GM19240 (cell line): ENCODE results near the gene OR52N2.

Experiments used
- DNase-seq: peaks from one replicate; pipeline ENCODE4 v3.0.0; 2011; ENCODE audit warnings: low spot score; ENCODE audit not compliant: insufficient read length

The OR52N2 gene

DNA sequence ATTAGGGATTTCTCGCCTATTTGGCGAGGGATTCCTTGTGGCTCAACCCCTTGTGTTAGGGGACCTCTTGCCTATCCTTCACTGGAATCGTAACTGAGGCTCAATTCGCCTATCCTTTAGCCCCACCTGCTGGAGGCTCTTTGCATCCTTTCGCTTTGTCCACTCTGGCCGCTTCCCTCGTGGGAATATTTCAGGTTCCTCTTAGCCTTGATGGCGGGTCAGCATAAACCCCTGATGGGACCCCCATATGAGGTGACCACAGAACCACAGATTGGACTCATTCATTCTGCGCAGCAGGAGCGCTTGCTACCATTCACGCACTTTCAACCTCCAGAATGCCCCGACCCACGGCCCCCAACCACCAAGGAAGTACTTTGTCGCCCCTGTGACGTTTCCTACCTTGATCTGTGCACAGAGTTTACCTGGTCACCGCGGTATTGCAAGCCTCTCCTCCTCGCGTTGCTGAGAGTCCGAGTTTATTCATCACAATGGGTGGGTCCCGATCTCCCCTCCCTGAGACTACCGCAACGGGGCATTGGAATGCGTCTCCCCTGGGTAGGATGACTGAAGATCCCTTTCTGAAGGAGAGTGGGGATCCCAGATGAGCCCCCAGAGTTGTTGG, at the start of gene OR52N2:
TSS of gene OR52N2 (plus strand) at position 425 of the 622 bp plus-strand sequence. CDS start 11,412 bp downstream, outside the sequence.
- DNase-seq = peak; percentile 3

DNA sequence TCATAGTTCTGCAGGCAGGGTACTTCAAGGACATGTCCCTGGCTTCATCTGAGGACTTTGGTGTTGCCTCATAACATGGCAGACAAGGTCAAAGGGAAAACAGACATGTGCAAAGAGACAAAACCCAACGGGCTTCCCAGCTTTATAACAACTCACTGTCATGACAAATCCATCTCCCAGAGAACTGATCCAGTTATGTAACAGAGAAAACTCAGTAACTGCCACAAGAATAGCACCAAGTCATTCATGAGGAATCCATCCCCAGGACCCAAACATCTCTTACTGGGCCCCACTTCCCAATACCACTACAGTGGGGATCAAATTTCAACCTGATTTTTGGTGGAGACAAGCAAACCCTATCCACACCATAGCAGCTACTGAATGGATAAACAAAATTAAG, 41.7 kb upstream of the OR52N2 start:
- no peak for DNase-seq

DNA sequence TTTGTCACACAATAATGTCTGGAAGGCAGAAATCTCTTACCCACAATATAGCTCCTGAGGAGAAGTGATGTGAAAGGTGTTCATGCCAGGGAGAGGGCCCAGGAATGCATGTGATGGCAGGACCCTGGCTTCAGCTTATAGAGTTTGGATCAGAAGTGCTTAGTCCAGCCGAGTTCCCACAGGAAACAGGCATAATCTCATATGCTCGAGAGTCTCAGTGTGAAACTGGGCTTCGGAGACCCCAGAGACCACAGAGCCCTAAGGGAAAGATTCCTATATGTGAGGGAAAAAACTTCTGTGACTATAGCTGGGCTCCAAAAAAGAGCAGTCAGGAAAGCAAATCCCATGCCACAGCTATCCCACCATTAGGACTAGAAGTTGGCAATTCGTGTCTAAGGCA, 25.5 kb upstream of the OR52N2 start, which contains the start of gene OR52N5:
TSS of gene OR52N5 (minus strand) at position 101 of the 400 bp plus-strand sequence. CDS start 4,721 bp downstream, outside the sequence.
- DNase-seq = no peak

DNA sequence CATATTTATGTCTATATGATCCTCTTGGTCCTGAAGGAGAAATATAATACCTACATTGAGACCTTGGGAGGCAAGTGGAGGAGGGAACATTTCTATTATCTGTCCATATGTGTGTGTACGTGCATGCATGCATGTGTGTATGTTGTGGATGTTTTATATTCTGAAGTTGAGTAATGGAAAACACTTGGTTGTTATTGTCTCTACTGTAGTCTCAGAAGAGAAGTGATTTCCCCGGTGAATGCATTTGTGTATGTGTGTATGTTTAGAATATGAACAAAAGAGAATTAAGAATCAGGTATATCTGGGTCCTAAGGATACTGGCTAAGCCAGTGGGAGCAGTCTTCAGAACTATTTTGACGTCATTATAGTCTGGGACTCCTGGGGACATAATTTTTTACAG, 17.6 kb upstream of the OR52N2 start, which contains the start of gene OR52N1:
TSS of gene OR52N1 (minus strand) at position 101 of the 400 bp plus-strand sequence. CDS start 2,449 bp downstream, outside the sequence.
- no peak for DNase-seq

DNA sequence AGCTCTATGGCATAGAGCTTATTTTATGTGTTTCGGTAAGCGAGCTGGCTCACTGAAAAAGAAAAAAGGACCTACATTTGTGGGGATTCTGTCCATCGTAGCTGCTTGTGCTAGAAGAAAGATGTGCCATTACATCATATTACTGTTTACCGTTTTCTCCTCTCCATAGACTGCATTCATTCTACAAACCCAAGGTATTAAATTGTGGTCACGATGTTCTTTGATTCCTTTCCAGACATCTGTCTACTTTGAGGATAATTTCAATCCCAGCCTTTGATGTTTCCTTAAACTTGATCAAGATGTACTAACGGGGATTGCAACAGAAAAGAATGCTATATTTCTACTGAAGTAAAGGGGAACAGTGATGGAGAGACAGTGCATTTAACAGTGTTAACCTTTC, 12.2 kb upstream of the OR52N2 start:
- DNase-seq = no peak

DNA sequence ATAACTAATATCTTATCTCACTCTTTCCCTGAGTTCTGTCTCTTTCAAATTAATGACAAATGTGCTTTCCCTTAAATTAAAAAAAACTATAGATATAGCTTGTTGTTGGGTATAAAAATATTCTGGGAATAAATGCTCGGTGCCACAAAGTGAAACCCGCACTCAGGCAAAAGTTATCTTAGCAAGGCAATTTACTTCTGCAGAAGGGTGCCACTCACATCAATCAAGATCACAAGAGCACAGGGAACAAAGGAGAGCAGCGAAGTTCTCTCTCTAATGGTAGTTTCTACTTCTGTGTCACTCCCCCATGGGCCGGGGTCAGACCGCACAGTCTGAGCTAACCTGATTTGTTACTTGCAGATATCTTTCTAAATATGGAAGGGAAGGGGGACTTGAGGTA, 4.7 kb upstream of the OR52N2 start:
- no peak for DNase-seq

DNA sequence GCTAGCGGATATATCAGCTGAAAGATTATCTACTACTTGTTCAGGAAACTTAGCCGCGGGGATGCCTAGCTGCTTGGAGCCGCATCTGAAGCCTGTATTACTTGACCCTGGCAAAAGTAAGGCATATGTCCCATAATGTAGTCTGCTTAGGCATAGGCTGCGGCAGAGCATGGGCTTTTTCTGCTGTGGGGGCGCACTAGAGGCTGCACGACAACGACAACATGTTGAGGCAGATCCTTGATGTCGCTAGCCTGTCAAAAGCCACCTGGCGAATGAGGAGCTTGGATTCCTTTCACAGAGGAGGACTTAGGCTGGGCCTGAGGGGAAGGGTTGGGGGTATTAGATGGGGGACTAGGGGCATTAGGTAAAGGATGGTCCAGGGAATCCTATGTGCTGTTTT, 1.1 kb upstream of the OR52N2 start:
- DNase-seq = no peak

DNA sequence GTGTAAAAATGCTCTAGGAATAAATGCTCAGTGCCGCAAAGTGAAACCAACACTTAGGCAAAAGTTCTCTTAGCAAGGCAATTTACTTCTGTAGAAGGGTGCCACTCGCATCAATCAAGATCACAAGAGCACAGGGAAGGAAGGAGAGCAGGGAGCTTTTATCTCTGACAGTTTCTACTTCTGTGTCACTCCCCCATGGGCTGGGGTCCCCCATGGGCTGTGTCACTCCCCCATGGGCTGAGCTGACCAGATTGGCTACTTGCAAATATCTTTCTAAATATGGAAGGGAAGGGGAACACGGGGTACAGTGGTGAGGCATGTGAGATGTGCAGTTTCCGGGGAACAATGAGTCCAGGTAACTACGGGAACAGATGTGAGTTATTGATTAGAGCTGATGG, 397 bp downstream of the OR52N2 start:
- no peak for DNase-seq

DNA sequence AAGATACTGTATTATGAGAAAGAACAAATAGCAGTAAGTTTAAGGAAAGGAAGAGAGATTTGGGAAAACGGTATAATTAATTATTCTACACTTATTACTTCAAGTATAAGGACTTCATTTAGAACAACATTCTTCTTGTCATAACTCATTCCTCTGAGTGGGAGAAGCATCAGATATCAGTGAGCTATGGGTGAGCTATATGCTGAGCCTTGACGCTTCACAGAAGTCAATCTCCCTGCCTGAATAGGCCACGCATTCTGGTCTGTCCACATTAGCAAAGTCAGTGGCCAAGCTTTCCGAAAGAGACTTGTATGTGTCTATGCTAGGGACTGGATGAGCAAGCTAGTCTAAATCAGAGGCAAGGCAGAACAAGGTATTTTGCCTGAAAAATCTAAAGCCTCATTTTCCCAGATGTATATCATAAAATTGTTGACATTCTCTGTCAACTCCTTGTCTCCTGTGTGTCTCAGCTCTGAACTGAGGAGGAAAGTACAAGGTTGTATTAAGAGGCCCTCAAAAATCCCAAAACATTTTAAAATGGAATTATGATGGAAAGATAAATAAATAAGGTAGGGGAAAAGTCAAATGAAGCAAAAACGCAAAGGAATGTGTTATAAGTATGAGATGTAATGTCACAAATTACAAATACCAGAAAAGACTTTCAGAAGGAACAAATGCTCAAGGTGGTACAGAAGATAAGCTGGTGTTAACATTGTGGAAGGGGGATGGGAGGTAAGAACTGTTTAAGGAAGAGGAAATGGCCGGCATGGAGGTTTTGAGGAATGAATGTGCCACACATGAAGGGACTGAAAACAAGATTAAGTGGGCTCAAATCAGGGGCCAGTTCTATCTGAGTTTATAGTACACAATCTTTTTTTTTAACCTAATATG, 1.4 kb downstream of the OR52N2 start:
- DNase-seq = no peak

DNA sequence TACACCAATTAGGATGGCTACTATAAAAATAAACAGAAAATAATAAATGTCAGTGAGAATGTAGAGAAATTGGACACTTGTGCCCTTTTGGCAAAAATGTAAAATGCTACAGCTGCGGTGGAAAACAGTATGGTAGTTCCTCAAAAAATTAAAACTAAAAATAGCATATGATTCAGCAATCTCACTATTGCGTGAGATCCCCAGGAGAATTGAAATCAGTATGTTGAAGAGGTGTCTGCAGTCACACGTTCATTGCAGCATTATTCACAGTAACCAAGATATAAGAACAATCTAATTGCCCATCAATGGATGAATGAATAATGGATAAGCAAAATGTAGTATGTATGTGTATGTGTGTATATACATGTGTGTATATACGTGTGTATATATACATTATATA, 6.8 kb downstream of the OR52N2 start:
- DNase-seq = no peak

DNA sequence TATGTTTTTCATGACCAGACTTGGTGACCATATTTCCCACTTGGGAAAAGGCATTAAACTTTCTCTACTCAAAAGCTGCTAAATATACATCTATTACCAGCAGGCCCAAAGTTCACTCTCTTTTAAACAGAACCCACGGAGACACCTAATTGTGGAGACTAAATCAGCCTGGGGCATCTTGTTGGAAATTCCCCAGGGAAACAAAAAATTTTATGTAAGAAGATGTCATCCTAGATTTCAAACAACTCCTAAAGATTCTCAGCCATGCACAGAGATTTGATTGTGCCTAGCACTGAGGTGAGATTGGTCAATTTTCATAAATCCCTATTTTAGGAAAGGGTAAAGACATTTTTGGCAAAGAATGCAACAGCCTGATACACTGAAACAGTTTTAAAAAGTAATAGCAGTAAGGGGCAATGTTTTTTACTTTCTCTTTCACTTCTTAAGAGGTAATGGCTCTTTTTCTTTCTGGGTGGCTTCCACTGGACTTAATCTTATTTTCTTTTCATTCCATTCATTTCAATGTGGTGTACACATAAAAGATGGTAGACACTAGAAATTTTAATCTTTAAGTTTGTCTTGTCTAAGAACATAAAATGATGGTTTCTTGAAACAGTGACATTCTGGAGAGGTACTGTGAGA, 9.6 kb downstream of the OR52N2 start:
- DNase-seq = no peak

DNA sequence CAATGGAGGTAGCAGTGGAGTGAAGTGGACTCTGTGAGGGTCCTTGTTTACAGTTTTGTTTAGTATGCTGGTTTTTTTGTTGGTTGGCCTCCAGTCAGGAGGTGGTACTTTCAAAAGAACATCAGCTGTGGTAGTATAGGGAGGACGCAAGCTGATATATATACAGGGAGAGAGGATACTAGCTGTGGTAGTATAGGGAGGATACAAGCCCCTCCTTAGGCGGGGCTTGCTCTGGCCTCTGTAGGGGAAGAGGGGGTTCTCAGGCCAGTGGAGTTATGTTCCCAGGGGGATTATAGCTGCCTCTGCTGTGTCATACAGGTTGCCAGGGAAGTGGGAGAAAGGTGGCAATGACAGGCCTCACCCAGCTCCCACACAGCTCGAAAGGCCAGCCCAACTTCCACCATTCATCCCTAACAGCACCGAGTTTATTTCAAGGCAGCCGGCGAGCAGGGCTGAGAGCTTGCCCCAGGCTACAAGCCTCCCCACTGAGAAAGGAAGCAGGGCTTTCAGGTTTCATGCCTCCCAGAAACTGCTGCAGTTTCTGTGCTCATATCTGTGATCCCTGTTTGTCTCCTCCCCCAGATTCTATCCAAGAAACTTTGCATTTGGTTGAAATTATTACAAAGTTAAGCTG, 22.6 kb downstream of the OR52N2 start:
- no peak for DNase-seq

DNA sequence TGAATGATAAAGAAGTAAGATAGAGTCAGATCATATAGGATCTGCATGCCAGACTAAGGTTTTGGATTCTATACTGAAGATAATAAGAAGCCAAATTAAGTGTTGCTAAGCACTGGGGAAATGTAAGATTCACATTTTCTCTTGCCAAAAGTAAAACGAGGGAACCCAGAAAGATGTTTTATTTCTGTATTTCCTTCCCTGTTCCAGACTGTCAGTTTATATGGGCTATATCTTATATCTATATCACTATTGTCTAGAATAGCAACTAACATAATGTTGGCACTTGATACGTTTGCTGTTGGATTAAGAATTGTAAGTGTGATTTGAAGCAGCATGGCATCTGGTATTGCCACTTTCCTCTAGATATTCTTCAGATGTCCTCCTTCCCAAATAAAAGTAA, 24.7 kb downstream of the OR52N2 start:
- no peak for DNase-seq

DNA sequence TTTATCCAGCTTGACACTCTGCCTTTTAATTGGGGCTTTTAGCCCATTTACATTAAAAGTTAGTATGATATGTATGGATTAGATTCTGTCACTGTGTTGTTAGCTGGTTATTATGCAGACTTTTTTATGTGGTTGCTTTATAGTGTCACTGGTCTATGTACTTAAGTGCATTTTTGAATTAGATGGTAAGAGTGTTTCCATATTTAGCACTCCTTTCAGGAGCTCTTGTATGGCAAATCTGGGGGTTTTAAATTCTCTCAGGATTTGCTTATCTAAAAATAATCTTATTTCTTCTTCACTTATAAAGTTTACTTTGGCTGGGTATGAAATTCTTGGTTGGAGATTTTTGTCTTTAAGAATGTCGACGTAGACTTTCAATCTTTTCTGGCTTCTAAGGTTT, 29.0 kb downstream of the OR52N2 start:
- DNase-seq = no peak

DNA sequence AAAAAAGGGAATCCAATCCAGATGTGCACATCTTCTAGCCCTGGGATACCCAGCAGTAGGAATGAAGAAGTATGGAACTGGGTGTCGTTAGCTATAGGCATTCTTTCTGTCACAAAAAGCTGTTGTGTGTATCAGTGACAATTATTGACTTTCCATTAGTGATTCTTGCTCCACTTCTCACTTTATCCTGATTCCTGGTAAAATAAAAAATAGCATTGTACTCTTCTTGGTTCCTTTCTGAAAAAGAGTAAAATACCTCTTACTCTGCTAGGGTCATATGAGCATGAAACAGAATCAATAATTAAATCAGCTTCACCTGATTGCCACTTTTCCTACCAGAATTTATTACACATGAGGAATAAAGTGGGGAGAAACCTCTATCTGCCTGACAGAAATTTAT, 33.1 kb downstream of the OR52N2 start, which contains the start of gene OR52E6:
TSS of gene OR52E6 (minus strand) at position 101 of the 400 bp plus-strand sequence. CDS start at position 101, 0 bp downstream.
- DNase-seq = no peak

DNA sequence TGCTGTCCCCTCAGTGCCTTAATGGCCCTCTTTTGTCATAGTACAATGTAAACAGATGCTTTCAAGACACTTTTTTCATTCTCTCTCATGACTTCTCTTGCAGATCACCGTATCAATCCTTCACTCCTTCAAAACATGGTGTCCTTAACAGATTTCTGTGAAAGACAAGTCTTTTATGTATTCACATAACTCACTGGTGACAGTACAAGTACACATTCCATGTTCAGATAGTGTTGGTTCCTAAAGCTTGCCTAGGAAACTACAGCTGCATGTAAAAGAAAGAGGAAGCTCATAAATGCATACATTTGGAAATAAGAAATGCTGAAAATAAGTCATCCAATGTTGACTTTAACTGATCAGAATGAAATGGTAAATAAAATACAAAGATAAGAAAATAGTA, 38.0 kb downstream of the OR52N2 start:
- no peak for DNase-seq

DNA sequence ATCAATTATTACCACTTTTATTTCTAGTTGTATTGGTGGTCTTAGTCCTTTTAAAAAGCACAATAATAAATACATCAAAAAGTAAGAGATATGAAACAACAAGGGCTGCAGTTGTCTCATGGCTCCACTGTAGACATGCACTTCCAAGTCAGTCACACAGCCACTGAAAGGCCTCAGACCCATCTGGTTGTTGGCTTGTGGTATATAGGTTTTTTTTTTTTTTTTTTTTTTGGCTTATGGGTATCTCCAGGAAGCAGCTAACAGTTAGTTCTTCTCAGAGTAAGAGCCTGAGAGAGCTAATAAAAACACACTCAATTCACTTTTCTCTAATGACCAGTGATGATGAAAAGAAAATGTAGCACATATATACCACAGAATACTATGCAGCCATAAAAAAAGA, 39.0 kb downstream of the OR52N2 start:
- DNase-seq = no peak

DNA sequence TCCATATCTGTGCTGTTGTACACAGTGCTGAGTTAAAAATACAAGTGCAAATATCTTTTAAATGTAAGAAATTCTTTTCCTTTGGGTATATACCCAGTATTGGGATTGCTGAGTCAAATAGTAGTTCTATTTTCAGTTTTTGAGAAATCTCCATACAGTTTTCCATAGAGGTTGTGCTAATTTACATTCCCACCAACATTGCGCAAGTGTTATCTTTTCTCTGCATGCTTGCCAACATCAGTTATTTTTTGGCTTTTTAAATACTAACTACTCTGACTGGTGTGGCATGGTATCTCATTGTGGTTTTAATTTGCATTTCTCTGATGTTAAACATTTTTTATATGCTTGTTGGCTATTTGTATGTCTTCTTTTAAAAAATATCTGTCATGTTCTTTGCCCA, 42.3 kb downstream of the OR52N2 start:
- no peak for DNase-seq

DNA sequence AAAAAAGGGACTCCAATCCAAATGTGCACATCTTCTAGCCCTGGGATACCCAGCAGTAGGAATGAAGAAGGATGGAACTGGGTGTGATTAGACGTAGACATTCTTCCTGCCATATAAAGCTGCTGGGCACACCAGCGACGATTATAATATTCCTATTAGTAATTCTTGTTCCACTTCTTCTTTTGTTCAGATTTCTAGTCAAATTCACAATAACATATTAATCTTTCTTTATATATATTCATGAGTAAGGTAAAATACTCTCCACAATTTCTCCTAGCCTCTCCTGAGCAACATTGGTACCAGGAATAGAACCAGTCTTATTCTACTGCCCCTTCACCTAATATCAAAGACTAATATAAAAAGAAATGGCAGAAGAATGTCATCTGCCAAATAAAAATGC, 48.9 kb downstream of the OR52N2 start, which contains the start of gene OR52E8:
TSS of gene OR52E8 (minus strand) at position 101 of the 400 bp plus-strand sequence. CDS start at position 101, 0 bp downstream.
- no peak for DNase-seq

DNA sequence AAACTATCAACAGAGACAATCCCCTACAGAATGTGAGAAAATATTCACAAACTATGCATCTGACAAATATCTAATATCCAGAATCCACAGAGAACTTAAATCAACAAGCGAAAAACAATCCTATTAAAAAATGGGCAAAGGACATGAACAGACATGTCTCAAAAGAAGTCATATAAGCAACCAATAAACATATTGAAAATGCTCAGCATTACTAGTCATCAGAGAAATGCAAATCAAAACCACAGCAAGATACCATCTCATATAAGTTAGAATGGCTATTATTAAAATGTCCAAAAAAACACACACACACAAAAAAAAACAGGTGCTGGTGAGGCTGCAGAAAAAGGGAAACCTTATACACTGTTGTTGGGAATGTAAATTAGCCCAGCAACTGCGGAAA, 57.1 kb downstream of the OR52N2 start:
- DNase-seq = no peak
